OCI-LY3 (cell line): ENCODE data around the gene C9orf85.

Source experiments
- H2AFZ ChIP-seq: fragments of 200-600, 300-600 bp; shearing (Covaris generic); 2 replicates; pipeline ENCODE4 v1.6.0; 2014; ENCODE audit warnings: antibody characterized with exemption, low read depth, low read length
- H3K27ac ChIP-seq: fragments of 200-600, 300-600 bp; sonication (generic); 2 replicates; pipeline ENCODE4 v1.5.1; 2014; ENCODE audit warnings: mild to moderate bottlenecking, low read length, moderate library complexity, mixed read lengths
- H3K27me3 ChIP-seq: fragments of 200-600, 300-600 bp; sonication (generic); 2 replicates; pipeline ENCODE4 v1.6.1; 2014; ENCODE audit warnings: low read depth, low read length, mixed read lengths
- H3K36me3 ChIP-seq: fragments of 200-600, 300-600 bp; sonication (generic); replicated peaks from 2 replicates; pipeline ENCODE3; 2014; ENCODE audit warnings: low read depth, low read length, mixed read lengths
- H3K4me1 ChIP-seq: fragments of 300-600, 200-600 bp; sonication (generic); 2 replicates; pipeline ENCODE4 v1.6.1; 2014; ENCODE audit warnings: low read length, mixed read lengths
- H3K4me2 ChIP-seq: fragments of 200-600, 300-600 bp; sonication (generic); 2 replicates; pipeline ENCODE4 v1.6.1; 2014; ENCODE audit warnings: low read length, mixed read lengths
- H3K4me3 ChIP-seq: fragments of 300-600, 200-600 bp; sonication (generic); 2 replicates; pipeline ENCODE4 v1.5.1; 2014; ENCODE audit warnings: antibody characterized with exemption, mild to moderate bottlenecking, low read length, moderate library complexity
- H3K79me2 ChIP-seq: fragments of 300-600, 200-600 bp; shearing (Covaris generic); 2 replicates; pipeline ENCODE4 v1.6.1; 2014; ENCODE audit warnings: mild to moderate bottlenecking, low read length, mixed read lengths
- H3K9ac ChIP-seq: fragments of 300-600, 200-600 bp; shearing (Covaris generic); 2 replicates; pipeline ENCODE4 v1.6.0; 2014; ENCODE audit warnings: mild to moderate bottlenecking, low read length, moderate library complexity
- H3K9me3 ChIP-seq: fragments of 200-600, 300-600 bp; shearing (Covaris generic); 2 replicates; pipeline ENCODE4 v1.6.1; 2014; ENCODE audit warnings: low read length, mixed read lengths; ENCODE audit not compliant: insufficient read depth
- H4K20me1 ChIP-seq: fragments of 200-600, 300-600 bp; sonication (generic); 2 replicates; pipeline ENCODE4 v1.6.1; 2016; ENCODE audit warnings: low read length, mixed read lengths; ENCODE audit not compliant: insufficient read depth
- EZH2phosphoT487 ChIP-seq: fragments of 200-600 bp; shearing (Covaris generic); IDR thresholded peaks from 2 replicates; pipeline ENCODE4 v1.6.1; 2018; ENCODE audit warnings: antibody characterized with exemption, mixed run types, low read depth
- TF ChIP-seq, protein P1 (sequence below): fragments of 200-600, 300-600 bp; sonication (generic); IDR thresholded peaks from 2 replicates; pipeline ENCODE4 v1.5.1; 2014; ENCODE audit warnings: antibody characterized with exemption, low read length, low read depth

C9orf85 gene

GRCh38 chr9:71980266-71981190 lies 69.1 kb downstream of the C9orf85 start:
- no peak overlapping the region for H3K4me2 ChIP-seq

GRCh38 chr9:71981944-71982343 lies 70.5 kb downstream of the C9orf85 start:
- H3K36me3 ChIP-seq: no peaks in the 10 kb centered on the region
- no peaks in the 10 kb centered on the region for H4K20me1 ChIP-seq
- H3K9ac ChIP-seq: no peak overlapping the region
- no peaks in the 10 kb centered on the region for H3K79me2 ChIP-seq
- H3K27ac ChIP-seq: no peak overlapping the region
- H3K9me3 ChIP-seq: no peaks in the 10 kb centered on the region
- no peaks in the 10 kb centered on the region for H3K4me1 ChIP-seq
- H3K4me2 ChIP-seq: no peak overlapping the region
- H3K27me3 ChIP-seq: no peaks in the 10 kb centered on the region
- TF ChIP-seq, protein P1, sequence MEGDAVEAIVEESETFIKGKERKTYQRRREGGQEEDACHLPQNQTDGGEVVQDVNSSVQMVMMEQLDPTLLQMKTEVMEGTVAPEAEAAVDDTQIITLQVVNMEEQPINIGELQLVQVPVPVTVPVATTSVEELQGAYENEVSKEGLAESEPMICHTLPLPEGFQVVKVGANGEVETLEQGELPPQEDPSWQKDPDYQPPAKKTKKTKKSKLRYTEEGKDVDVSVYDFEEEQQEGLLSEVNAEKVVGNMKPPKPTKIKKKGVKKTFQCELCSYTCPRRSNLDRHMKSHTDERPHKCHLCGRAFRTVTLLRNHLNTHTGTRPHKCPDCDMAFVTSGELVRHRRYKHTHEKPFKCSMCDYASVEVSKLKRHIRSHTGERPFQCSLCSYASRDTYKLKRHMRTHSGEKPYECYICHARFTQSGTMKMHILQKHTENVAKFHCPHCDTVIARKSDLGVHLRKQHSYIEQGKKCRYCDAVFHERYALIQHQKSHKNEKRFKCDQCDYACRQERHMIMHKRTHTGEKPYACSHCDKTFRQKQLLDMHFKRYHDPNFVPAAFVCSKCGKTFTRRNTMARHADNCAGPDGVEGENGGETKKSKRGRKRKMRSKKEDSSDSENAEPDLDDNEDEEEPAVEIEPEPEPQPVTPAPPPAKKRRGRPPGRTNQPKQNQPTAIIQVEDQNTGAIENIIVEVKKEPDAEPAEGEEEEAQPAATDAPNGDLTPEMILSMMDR: no peak
- no peak for TF ChIP-seq EZH2phosphoT487
- no peak overlapping the region for H3K4me3 ChIP-seq
- H2AFZ ChIP-seq: no peak overlapping the region

More at GRCh38 chr9:71980266-71981190, 69.1 kb downstream of the C9orf85 start:
- Histone ChIP-seq H4K20me1 (no peaks in the 10 kb centered on the region), H3K27ac (no peak overlapping the region), H3K36me3 (no peaks in the 10 kb centered on the region), H3K4me3 (no peak overlapping the region), H3K9ac (no peak overlapping the region), H2AFZ (no peak overlapping the region), H3K27me3 (no peaks in the 10 kb centered on the region), H3K9me3 (no peaks in the 10 kb centered on the region), H3K79me2 (no peaks in the 10 kb centered on the region), H3K4me1 (no peaks in the 10 kb centered on the region)
- TF ChIP-seq, protein P1: no peak
- no peak for TF ChIP-seq EZH2phosphoT487

DNA sequence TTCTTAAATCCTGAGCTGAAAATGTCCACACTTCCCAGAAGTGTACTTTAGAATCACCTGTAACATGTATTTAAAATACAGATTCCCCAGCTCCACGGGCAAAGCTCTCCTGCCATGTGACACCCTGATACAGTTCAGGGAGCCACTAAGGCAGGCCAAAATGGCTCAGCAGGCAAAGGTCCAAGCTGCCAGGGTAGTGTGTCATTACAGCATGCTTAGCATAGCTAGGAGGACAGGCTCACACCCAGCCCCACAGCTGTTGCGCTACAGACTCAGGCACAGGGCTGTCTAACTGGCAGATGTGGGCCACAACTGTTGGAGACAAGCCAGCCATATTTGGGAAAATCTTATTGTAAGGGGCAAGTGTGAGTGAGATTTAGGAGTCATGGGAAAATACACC lies 73.0 kb downstream of the C9orf85 start:
- Histone ChIP-seq H3K9me3 (no peaks in the 10 kb centered on the region), H3K9ac (no peak overlapping the region), H3K4me1 (no peaks in the 10 kb centered on the region), H3K36me3 (no peaks in the 10 kb centered on the region), H2AFZ (no peak overlapping the region), H3K79me2 (no peaks in the 10 kb centered on the region), H3K4me3 (no peak overlapping the region), H3K4me2 (no peak overlapping the region), H3K27ac (no peak overlapping the region), H3K27me3 (no peaks in the 10 kb centered on the region), H4K20me1 (no peaks in the 10 kb centered on the region)
- TF ChIP-seq EZH2phosphoT487: no peak
- TF ChIP-seq, protein P1: no peak

GRCh38 chr9:71984831-71985281 lies 73.4 kb downstream of the C9orf85 start:
- H4K20me1 ChIP-seq: no peaks in the 10 kb centered on the region
- no peaks in the 10 kb centered on the region for H3K9me3 ChIP-seq
- H3K4me3 ChIP-seq: no peak overlapping the region
- H3K79me2 ChIP-seq: no peaks in the 10 kb centered on the region
- H3K27ac ChIP-seq: no peak overlapping the region
- no peaks in the 10 kb centered on the region for H3K36me3 ChIP-seq
- no peak overlapping the region for H2AFZ ChIP-seq
- no peak overlapping the region for H3K9ac ChIP-seq
- no peaks in the 10 kb centered on the region for H3K27me3 ChIP-seq
- TF ChIP-seq, protein P1: no peak
- no peak for TF ChIP-seq EZH2phosphoT487
- no peaks in the 10 kb centered on the region for H3K4me1 ChIP-seq
- no peak overlapping the region for H3K4me2 ChIP-seq
